NCI-H524 treated with DMSO at 0.1 percent for 48 hours (cell line): ENCODE measurements around the gene TGM3.

Source experiments
- DNase-seq: peaks from one replicate; lab custom pipeline; 2025; lab: John Stamatoyannopoulos, UW

Gene TGM3

GRCh38 chr20:2285193-2285592 lies 10.6 kb upstream of the TGM3 start:
- DNase-seq: no peak

- no peak for DNase-seq
These were observed 10.2 kb upstream of the TGM3 start for GRCh38 chr20:2285613-2286012.

GRCh38 chr20:2287504-2287903 lies 8.3 kb upstream of the TGM3 start:
- no peak for DNase-seq

- no peak for DNase-seq
These were observed 6.3 kb upstream of the TGM3 start for GRCh38 chr20:2289475-2289874.

GRCh38 chr20:2290486-2290885 lies 5.3 kb upstream of the TGM3 start:
- no peak for DNase-seq

GRCh38 chr20:2292416-2293110 lies 3.2 kb upstream of the TGM3 start:
- no peak for DNase-seq

GRCh38 chr20:2293486-2293885 lies 2.3 kb upstream of the TGM3 start:
- DNase-seq: no peak

- no peak for DNase-seq
These were observed 1.8 kb upstream of the TGM3 start for GRCh38 chr20:2293971-2294370.

- no peak for DNase-seq
These were observed 515 bp upstream of the TGM3 start for GRCh38 chr20:2295286-2295685.

GRCh38 chr20:2296524-2297356 lies 939 bp downstream of the TGM3 start:
- DNase-seq: no peak

- no peak for DNase-seq
These were observed 1.5 kb downstream of the TGM3 start for GRCh38 chr20:2297357-2297728.

GRCh38 chr20:2298116-2298515 lies 2.3 kb downstream of the TGM3 start:
- no peak for DNase-seq

- no peak for DNase-seq
These were observed 2.9 kb downstream of the TGM3 start for GRCh38 chr20:2298701-2299100.

- DNase-seq: no peak
These were observed 3.5 kb downstream of the TGM3 start for GRCh38 chr20:2299301-2299700.

- no peak for DNase-seq
These were observed 4.2 kb downstream of the TGM3 start for GRCh38 chr20:2300002-2300401.

- no peak for DNase-seq
These were observed 4.6 kb downstream of the TGM3 start for GRCh38 chr20:2300420-2300819.

- no peak for DNase-seq
These were observed 5.4 kb downstream of the TGM3 start for GRCh38 chr20:2301164-2301622.

GRCh38 chr20:2302384-2303060 lies 6.7 kb downstream of the TGM3 start:
- no peak for DNase-seq

GRCh38 chr20:2303673-2304072 lies 7.9 kb downstream of the TGM3 start:
- DNase-seq: no peak

GRCh38 chr20:2304180-2304579 lies 8.4 kb downstream of the TGM3 start:
- DNase-seq: no peak

GRCh38 chr20:2305029-2305428 lies 9.2 kb downstream of the TGM3 start:
- DNase-seq: no peak

GRCh38 chr20:2305479-2305878 lies 9.7 kb downstream of the TGM3 start:
- no peak for DNase-seq

GRCh38 chr20:2305946-2306345 lies 10.1 kb downstream of the TGM3 start:
- no peak for DNase-seq
